ENCODE data around the gene MAN1C1.

- TF ChIP-seq CTCF (conservative IDR thresholded peaks at IDR 0.05 in 1 of 2, IDR thresholded peaks at IDR 0.05 in 1 of 2; ENCODE audit: low read depth in 1 of 2, low read length in 2 of 2) = no peak
- TF ChIP-seq EZH2 (IDR thresholded peaks at IDR 0.05; ENCODE audit: low read length, missing control alignments) = no peak
These were observed 196.6 kb downstream of the MAN1C1 start for GRCh38 chr1:25813071-25813733.

Measured in fibroblast of lung (primary cell).